Measurements from ENCODE around the gene RMRP. TPM values are rescaled to one million over a fixed set of nuclear protein-coding genes. Genes with fewer than 3 reads are reported as not detected.

RMRP gene
- total RNA-seq, 4 donors from 2014 or later: 115 to 715 (median 367) TPM

GRCh38 chr9:35698231-35698630 is 40.4 kb upstream of the RMRP start:
- in situ Hi-C loops (cut with MboI; ENCODE audit: low sequenced_read_pairs in 4 of 4): loop anchor here in 1 of 4 donors (10.0 kb wide), 1 partner anchor 53 kb away; no protein-coding TSS in a partner anchor
- peaks cover 6 to 65% of the 10 kb centered on the region in 2 donors for H3K36me3 ChIP-seq
- H3K9me3 ChIP-seq: no peaks in the 10 kb centered on the region
- no peaks in the 10 kb centered on the region for H3K27me3 ChIP-seq
- no peak for DNase-seq
- intact Hi-C loops (cut with DNase I; ENCODE audit: low total_unique reads): no loop called here
- H3K4me3 ChIP-seq: no peak overlapping the region
- H3K27ac ChIP-seq: peak overlapping the region in 1 of 4 donors; percentile 65
- ATAC-seq: no peak
- TF ChIP-seq POLR2A (IDR thresholded peaks at IDR 0.05): no peak
- no peak for TF ChIP-seq CTCF (IDR thresholded peaks at IDR 0.05 in 4 of 5, conservative IDR thresholded peaks at IDR 0.05 in 1 of 5)
- peaks cover 7 to 8% of the 10 kb centered on the region in 2 donors for H3K4me1 ChIP-seq

- Histone ChIP-seq H3K27me3 (no peaks in the 10 kb centered on the region), H3K4me1 (peaks cover 7 to 8% of the 10 kb centered on the region in 2 donors), H3K27ac (peak overlapping the region; percentile 12 to 66 (median 51)), H3K9me3 (no peaks in the 10 kb centered on the region), H3K36me3 (peaks cover 6 to 58% of the 10 kb centered on the region in 2 donors), H3K4me3 (no peak overlapping the region)
- DNase-seq (no peak), ATAC-seq (no peak)
- in situ Hi-C loops (cut with MboI; ENCODE audit: low sequenced_read_pairs in 4 of 4): loop anchor here in 1 of 4 donors (10.0 kb wide), 1 partner anchor 53 kb away; no protein-coding TSS in a partner anchor
- intact Hi-C loops (cut with DNase I; ENCODE audit: low total_unique reads): no loop called here
- TF ChIP-seq POLR2A (IDR thresholded peaks at IDR 0.05) (no peak), CTCF (IDR thresholded peaks at IDR 0.05 in 4 of 5, conservative IDR thresholded peaks at IDR 0.05 in 1 of 5) (no peak)
These were observed 39.7 kb upstream of the RMRP start for GRCh38 chr9:35697486-35697885.

- H3K27ac ChIP-seq: peak overlapping the region; percentile 37 to 66 (median 58)
- H3K36me3 ChIP-seq: peaks cover 6 to 50% of the 10 kb centered on the region in 2 donors
- peak in 1 of 2 donors; percentile 62 for DNase-seq
- ATAC-seq: peak; percentile 77 to 86
- intact Hi-C loops (cut with DNase I; ENCODE audit: low total_unique reads) (no loop called here), in situ Hi-C loops (cut with MboI; ENCODE audit: low sequenced_read_pairs in 4 of 4) (loop anchor here in 1 of 4 donors (10.0 kb wide), 1 partner anchor 52 kb away; no protein-coding TSS in a partner anchor)
- no peak overlapping the region for H3K4me3 ChIP-seq
- peaks cover 7 to 8% of the 10 kb centered on the region in 2 donors for H3K4me1 ChIP-seq
- TF ChIP-seq POLR2A (IDR thresholded peaks at IDR 0.05) (no peak), CTCF (IDR thresholded peaks at IDR 0.05 in 4 of 5, conservative IDR thresholded peaks at IDR 0.05 in 1 of 5) (peak; percentile 79 to 95 (median 82))
- no peaks in the 10 kb centered on the region for H3K27me3 ChIP-seq
- no peaks in the 10 kb centered on the region for H3K9me3 ChIP-seq
These were observed 38.8 kb upstream of the RMRP start for GRCh38 chr9:35696520-35697215.

GRCh38 chr9:35695943-35696401 is 38.2 kb upstream of the RMRP start:
- Histone ChIP-seq H3K9me3 (no peaks in the 10 kb centered on the region), H3K4me3 (no peak overlapping the region), H3K27ac (peak overlapping the region; percentile 37 to 66 (median 52)), H3K36me3 (peaks cover 6 to 43% of the 10 kb centered on the region in 2 donors), H3K4me1 (peaks cover 7 to 8% of the 10 kb centered on the region in 2 donors), H3K27me3 (no peaks in the 10 kb centered on the region)
- ATAC-seq: no peak
- no peak for DNase-seq
- in situ Hi-C loops (cut with MboI; ENCODE audit: low sequenced_read_pairs in 4 of 4) (loop anchor here in 1 of 4 donors (10.0 kb wide), 1 partner anchor 51 kb away; no protein-coding TSS in a partner anchor), intact Hi-C loops (cut with DNase I; ENCODE audit: low total_unique reads) (no loop called here)
- TF ChIP-seq CTCF (IDR thresholded peaks at IDR 0.05 in 4 of 5, conservative IDR thresholded peaks at IDR 0.05 in 1 of 5) (no peak), POLR2A (IDR thresholded peaks at IDR 0.05) (no peak)
